ENCODE measurements around the gene DDR2. TPM values are rescaled to one million over a fixed set of nuclear protein-coding genes. Genes with fewer than 3 reads are reported as not detected.
"Not testable (repeated sequence)": the region's sequence is repeated elsewhere in the genome, so short reads cannot be mapped to it uniquely, and the experiment has no call there.

Gene DDR2
- total and polyA plus RNA-seq, 2 donors from 2014 or later: 3.9 to 19.8 TPM

DNA sequence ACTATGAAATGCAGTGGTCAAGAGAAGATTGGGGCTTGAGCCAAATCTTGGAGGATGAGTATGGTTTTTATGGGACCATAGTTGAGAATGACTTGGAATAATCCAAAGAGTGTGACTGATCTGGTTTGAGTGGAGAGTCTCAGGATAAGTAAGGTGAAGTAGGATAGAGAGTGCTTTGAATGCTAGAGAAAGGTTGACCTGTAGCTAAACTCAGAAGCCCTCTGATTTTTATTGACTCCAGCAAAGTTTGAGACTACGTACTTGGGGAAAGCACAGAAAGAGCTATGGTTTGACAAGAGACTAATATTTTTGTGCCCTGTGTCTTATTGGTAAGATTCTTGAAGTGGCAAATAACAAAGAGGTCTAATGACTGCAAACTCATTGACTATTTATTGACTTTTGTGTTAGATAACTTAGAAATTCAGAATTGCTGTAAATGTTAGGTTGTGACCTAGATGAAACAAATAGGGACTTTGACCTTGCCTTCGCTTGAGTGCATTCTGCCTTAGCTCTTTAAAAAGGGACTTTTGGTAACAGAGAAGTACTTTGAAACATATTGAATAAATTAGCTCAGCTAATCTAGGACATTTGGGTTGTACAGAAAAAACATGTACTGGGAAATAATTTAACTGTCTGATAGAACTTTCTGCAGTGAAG is 35.6 kb upstream of the DDR2 start:
- no peak overlapping the region for H3K4me3 ChIP-seq (ENCODE audit: low read length in 3 of 3)
- DNase-seq (peak in 1 of 5 donors; percentile 3), FAIRE-seq (peak; percentile 55)
- H3K27me3 ChIP-seq (ENCODE audit: control insufficient read depth, insufficient read depth, low read length): no peaks in the 10 kb centered on the region
- intact Hi-C loops (cut with DNase I): no loop called here
- H3K4me1 ChIP-seq (ENCODE audit: control insufficient read depth in 2 of 3, insufficient read depth in 2 of 3, low read depth in 1 of 3, low read length in 3 of 3): peaks cover 0 to 4% (median 0%) of the 10 kb centered on the region in 3 donors
- H3K27ac ChIP-seq (ENCODE audit: low read depth in 2 of 2, low read length in 2 of 2): peak overlapping the region; percentile 36 to 38
- TF ChIP-seq, protein P1, sequence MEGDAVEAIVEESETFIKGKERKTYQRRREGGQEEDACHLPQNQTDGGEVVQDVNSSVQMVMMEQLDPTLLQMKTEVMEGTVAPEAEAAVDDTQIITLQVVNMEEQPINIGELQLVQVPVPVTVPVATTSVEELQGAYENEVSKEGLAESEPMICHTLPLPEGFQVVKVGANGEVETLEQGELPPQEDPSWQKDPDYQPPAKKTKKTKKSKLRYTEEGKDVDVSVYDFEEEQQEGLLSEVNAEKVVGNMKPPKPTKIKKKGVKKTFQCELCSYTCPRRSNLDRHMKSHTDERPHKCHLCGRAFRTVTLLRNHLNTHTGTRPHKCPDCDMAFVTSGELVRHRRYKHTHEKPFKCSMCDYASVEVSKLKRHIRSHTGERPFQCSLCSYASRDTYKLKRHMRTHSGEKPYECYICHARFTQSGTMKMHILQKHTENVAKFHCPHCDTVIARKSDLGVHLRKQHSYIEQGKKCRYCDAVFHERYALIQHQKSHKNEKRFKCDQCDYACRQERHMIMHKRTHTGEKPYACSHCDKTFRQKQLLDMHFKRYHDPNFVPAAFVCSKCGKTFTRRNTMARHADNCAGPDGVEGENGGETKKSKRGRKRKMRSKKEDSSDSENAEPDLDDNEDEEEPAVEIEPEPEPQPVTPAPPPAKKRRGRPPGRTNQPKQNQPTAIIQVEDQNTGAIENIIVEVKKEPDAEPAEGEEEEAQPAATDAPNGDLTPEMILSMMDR (IDR thresholded peaks at IDR 0.05; ENCODE audit: borderline replicate concordance, extremely low read depth, insufficient read depth): no peak
- H3K36me3 ChIP-seq (ENCODE audit: control insufficient read depth in 2 of 3, insufficient read depth in 3 of 3, low read length in 3 of 3): peaks cover 0 to 12% (median 7%) of the 10 kb centered on the region in 3 donors
- H3K9me3 ChIP-seq (ENCODE audit: control insufficient read depth in 2 of 3, insufficient read depth in 1 of 3, low read length in 3 of 3): no peaks in the 10 kb centered on the region
- no peak overlapping the region for H3K9ac ChIP-seq (ENCODE audit: low read length in 3 of 3)

DNA sequence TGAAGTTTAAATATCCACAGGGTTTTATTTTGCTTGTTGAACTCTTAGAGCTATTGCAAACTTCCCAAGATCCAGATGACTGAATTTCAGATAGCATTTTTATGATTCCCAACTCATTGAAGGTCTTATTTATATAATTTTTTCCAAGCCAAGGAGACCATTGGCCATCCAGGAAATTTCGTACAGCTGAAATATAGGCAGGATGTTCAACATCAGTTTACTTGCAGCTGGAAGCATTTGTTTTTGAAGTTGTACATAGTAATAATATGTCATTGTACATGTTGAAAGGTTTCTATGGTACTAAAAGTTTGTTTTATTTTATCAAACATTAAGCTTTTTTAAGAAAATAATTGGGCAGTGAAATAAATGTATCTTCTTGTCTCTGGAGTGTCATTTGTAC is 32.8 kb upstream of the DDR2 start:
- Histone ChIP-seq H3K9ac (ENCODE audit: low read length in 3 of 3) (no peak overlapping the region), H3K36me3 (ENCODE audit: control insufficient read depth in 2 of 3, insufficient read depth in 3 of 3, low read length in 3 of 3) (peaks cover 0 to 8% (median 2%) of the 10 kb centered on the region in 3 donors)
- TF ChIP-seq, protein P1 (IDR thresholded peaks at IDR 0.05; ENCODE audit: borderline replicate concordance, extremely low read depth, insufficient read depth): no peak

DNA sequence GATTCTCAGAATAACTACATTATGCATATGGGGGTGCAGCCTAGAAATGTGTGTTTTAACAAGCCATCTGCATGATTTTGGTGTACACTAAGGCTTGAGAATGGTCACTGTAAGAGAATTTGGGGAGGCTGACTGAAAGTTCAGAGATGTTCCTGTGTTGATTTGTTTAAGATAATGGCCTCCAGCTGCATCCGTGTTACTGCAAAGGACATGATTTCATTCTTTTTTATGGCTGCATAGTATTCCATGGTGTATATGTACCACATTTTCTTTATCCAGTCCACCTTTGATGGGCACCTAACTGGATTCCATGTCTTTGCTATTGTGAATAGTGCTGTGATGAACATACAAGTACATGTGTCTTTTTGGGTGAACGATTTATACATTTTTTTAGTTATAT is 29.1 kb upstream of the DDR2 start:
- H3K9me3 ChIP-seq (ENCODE audit: control insufficient read depth in 2 of 3, insufficient read depth in 1 of 3, low read length in 3 of 3); H3K27ac ChIP-seq (ENCODE audit: low read depth in 2 of 2, low read length in 2 of 2); DNase-seq; H3K4me3 ChIP-seq (ENCODE audit: low read length in 3 of 3); H3K36me3 ChIP-seq (ENCODE audit: control insufficient read depth in 2 of 3, insufficient read depth in 3 of 3, low read length in 3 of 3); H3K27me3 ChIP-seq (ENCODE audit: control insufficient read depth, insufficient read depth, low read length); FAIRE-seq; intact Hi-C loops (cut with DNase I); H3K9ac ChIP-seq (ENCODE audit: low read length in 3 of 3); H3K4me1 ChIP-seq (ENCODE audit: control insufficient read depth in 2 of 3, insufficient read depth in 2 of 3, low read depth in 1 of 3, low read length in 3 of 3): not testable (repeated sequence)

More for the DNA sequence above, 32.8 kb upstream of the DDR2 start:
- Histone ChIP-seq H3K4me3 (ENCODE audit: low read length in 3 of 3) (no peak overlapping the region), H3K27me3 (ENCODE audit: control insufficient read depth, insufficient read depth, low read length) (no peaks in the 10 kb centered on the region), H3K9me3 (ENCODE audit: control insufficient read depth in 2 of 3, insufficient read depth in 1 of 3, low read length in 3 of 3) (no peaks in the 10 kb centered on the region), H3K4me1 (ENCODE audit: control insufficient read depth in 2 of 3, insufficient read depth in 2 of 3, low read depth in 1 of 3, low read length in 3 of 3) (peaks cover 0 to 4% (median 0%) of the 10 kb centered on the region in 3 donors), H3K27ac (ENCODE audit: low read depth in 2 of 2, low read length in 2 of 2) (no peak overlapping the region)
- no peak for FAIRE-seq
- intact Hi-C loops (cut with DNase I): no loop called here
- no peak for DNase-seq

DNA sequence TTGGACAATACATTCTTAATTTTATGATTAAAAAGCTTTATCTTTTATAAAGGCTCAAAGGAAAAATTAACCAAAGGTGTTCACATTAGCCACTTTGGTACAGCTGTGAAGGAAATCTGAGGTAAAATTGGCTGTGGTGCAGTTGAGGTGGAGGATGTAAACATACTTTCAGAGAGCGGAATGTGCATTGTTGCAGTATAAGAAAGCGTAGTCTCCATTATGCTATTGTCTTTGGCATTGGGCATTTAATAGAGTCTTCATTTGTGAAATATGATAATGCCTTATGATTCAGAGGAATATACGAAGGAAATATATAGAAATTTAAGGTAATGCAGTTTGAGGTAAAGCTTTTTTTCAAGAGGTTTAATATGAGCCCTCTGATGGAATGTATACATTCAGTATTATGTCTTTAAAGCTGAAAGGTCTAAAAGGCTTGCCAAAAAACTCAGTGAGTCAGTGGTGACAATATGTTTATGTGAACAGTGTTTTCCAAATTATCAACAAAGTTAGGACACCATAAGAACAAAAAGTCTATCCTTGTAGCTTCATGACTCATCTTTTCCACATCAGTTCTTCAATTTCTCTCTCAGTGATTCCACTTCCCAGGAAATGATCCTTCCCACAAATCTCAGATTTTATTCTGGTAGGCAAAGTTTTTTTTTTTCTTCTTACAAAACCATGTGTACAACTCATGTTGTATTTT is 26.9 kb upstream of the DDR2 start:
- Histone ChIP-seq H3K9ac (ENCODE audit: low read length in 3 of 3) (no peak overlapping the region), H3K4me1 (ENCODE audit: control insufficient read depth in 2 of 3, insufficient read depth in 2 of 3, low read depth in 1 of 3, low read length in 3 of 3) (no peaks in the 10 kb centered on the region), H3K27me3 (ENCODE audit: control insufficient read depth, insufficient read depth, low read length) (no peaks in the 10 kb centered on the region), H3K36me3 (ENCODE audit: control insufficient read depth in 2 of 3, insufficient read depth in 3 of 3, low read length in 3 of 3) (peaks cover 0 to 4% (median 0%) of the 10 kb centered on the region in 3 donors), H3K4me3 (ENCODE audit: low read length in 3 of 3) (no peak overlapping the region), H3K27ac (ENCODE audit: low read depth in 2 of 2, low read length in 2 of 2) (no peak overlapping the region), H3K9me3 (ENCODE audit: control insufficient read depth in 2 of 3, insufficient read depth in 1 of 3, low read length in 3 of 3) (no peaks in the 10 kb centered on the region)
- FAIRE-seq (no peak), DNase-seq (no peak)
- intact Hi-C loops (cut with DNase I): no loop called here
- TF ChIP-seq, protein P1 (IDR thresholded peaks at IDR 0.05; ENCODE audit: borderline replicate concordance, extremely low read depth, insufficient read depth): no peak
